Activated naive CD4-positive, alpha-beta T cell treated with anti-CD3 and anti-CD28 coated beads, Interleukin-2, amount 10 ng/mL, durations not matched to agents 7 days and 5 days (primary cell): ENCODE results near the gene AJM1.

Source experiments
- CTCF ChIA-PET: fragments of 350-600 bp; sonication (Branson Sonifier 250); formaldehyde crosslinking; loops from one replicate; lab custom pipeline; 2021; ENCODE audit warnings: antibody characterized with exemption; lab: Charles Lee
- DNase-seq: peaks from one replicate; pipeline ENCODE4 v3.0.0-alpha.2; 2020
- H3K27ac Mint-ChIP-seq: one replicate; pipeline ENCODE4 v1.8.0; 2021; ENCODE audit warnings: mild to moderate bottlenecking, moderate library complexity, mixed read lengths
- H3K27me3 Mint-ChIP-seq: one replicate; pipeline ENCODE4 v1.8.0; 2021; ENCODE audit warnings: mild to moderate bottlenecking, mixed read lengths
- H3K36me3 Mint-ChIP-seq: one replicate; pipeline ENCODE4 v1.8.0; 2021; ENCODE audit warnings: mixed read lengths
- H3K4me1 Mint-ChIP-seq: one replicate; pipeline ENCODE4 v1.8.0; 2021; ENCODE audit warnings: mixed read lengths
- H3K4me3 Mint-ChIP-seq: one replicate; pipeline ENCODE4 v1.8.0; 2021; ENCODE audit warnings: mild to moderate bottlenecking, moderate library complexity, mixed read lengths
- H3K9me3 Mint-ChIP-seq: one replicate; pipeline ENCODE4 v1.8.0; 2021; ENCODE audit warnings: mixed read lengths

The AJM1 gene

DNA sequence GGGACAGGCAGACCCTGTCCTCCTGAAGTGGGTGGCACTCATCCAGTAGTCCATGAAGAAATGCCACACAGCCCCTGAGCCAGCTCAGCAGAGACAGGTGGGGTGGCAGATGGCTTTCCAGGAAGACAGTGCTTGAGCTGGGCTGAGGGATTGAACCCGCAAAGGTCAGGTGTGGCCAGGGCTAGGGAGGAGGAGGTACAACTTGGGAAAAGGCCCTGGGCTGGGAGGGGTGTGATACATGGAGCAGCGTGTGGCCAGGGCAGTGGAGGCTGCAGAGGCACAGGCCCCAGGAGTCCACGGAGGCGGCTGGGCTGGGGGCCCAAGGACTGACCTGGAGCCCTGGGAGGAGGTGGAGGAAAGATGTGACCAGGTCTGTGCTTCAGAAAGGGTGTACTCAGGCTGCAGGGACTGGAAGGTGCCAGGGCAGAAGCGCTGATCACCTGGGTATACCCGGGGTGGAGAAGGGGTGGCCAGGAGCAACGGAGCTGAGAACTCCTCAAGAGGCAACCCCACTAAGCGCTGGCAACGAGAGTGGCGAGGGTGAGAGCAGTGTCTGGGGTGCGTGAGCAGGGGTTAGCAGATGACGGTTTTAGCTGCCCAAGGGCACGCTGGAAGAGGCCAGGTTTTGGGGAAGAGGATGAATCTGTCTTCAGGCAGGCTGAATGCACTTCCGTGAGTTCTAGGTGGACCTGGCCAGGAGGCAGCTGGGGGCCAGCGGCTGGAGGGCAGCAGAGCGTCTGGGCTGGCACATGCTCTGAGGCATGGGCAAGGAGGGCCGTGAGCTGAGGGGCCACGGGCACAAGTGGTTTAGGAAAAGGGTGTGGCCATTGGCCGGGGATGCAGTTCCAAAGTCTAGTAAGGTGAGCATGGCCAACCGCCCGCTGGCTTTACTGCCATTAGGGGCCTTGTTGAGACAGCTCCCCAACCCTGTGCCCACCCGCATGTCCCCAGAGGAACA, 38.4 kb upstream of the AJM1 start:
- Mint-ChIP-seq H3K36me3 (peaks cover 2% of the 10 kb centered on the region), H3K9me3 (no peaks in the 10 kb centered on the region), H3K4me3 (peak overlapping the region; percentile 21), H3K4me1 (peaks cover 40% of the 10 kb centered on the region), H3K27ac (no peak overlapping the region), H3K27me3 (peaks cover 38% of the 10 kb centered on the region)
- no peak for DNase-seq
- CTCF ChIA-PET, result interaction anchor here (1.0 to 6.7 kb wide), 2 partner anchors 10 to 80 kb away, joined by 3 to 29 read pairs; no protein-coding TSS in a partner anchor

GRCh38 chr9:136804509-136805206, 37.6 kb upstream of the AJM1 start:
- Mint-ChIP-seq H3K27me3 (peaks cover 30% of the 10 kb centered on the region), H3K4me1 (peaks cover 48% of the 10 kb centered on the region), H3K36me3 (peaks cover 9% of the 10 kb centered on the region), H3K9me3 (no peaks in the 10 kb centered on the region), H3K27ac (no peak overlapping the region), H3K4me3 (no peak overlapping the region)
- no peak for DNase-seq
- CTCF ChIA-PET, result interaction anchor here (6.7 kb wide), 1 partner anchor 11 kb away, joined by 29 read pairs; no protein-coding TSS in a partner anchor

GRCh38 chr9:136805207-136805740, 37.0 kb upstream of the AJM1 start:
- Mint-ChIP-seq H3K4me3 (peak overlapping the region; percentile 54), H3K27me3 (peaks cover 24% of the 10 kb centered on the region), H3K36me3 (peaks cover 14% of the 10 kb centered on the region), H3K4me1 (peaks cover 50% of the 10 kb centered on the region), H3K27ac (no peak overlapping the region), H3K9me3 (no peaks in the 10 kb centered on the region)
- no peak for DNase-seq
- CTCF ChIA-PET, result interaction anchor here (6.7 kb wide), 1 partner anchor 12 kb away, joined by 29 read pairs; no protein-coding TSS in a partner anchor

- Mint-ChIP-seq H3K4me1 (peaks cover 50% of the 10 kb centered on the region), H3K27ac (no peak overlapping the region), H3K4me3 (peak overlapping the region; percentile 86), H3K9me3 (no peaks in the 10 kb centered on the region), H3K27me3 (peaks cover 16% of the 10 kb centered on the region), H3K36me3 (peaks cover 17% of the 10 kb centered on the region)
- DNase-seq, result no peak
- CTCF ChIA-PET, result interaction anchor here (6.7 kb wide), 1 partner anchor 13 kb away, joined by 29 read pairs; no protein-coding TSS in a partner anchor
These were observed 36.2 kb upstream of the AJM1 start for GRCh38 chr9:136806067-136806466.

DNA sequence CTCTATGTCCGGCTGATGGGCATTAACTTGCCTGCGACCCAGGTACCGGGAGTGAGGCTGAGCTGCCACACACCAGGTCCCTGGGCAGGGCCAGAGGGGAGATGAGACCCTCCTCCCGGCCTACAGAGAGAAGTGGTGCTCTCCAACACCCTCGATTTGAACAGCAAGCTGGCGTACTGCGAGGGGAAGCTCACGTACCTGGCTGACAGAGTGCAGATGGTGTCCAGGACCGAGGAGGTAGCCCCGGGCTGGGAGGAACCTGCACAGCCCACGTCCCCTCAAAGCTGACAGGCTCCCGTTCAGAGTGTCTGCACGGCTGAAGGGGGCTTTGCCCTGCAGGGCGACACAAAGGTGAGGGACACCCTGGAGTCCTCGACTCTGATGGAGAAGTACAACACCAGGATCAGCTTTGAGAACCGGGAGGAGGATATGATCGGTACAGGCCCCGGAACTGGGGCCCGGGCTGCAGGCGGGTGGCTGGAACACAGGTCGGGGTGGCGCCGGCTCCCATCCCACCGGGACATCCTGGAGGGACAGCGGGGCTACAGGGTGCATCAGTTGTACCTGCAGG, 35.6 kb upstream of the AJM1 start:
- DNase-seq, result no peak
- Mint-ChIP-seq H3K27ac (peak overlapping the region; percentile 85), H3K27me3 (peaks cover 9% of the 10 kb centered on the region), H3K4me3 (peak overlapping the region; percentile 86), H3K9me3 (no peaks in the 10 kb centered on the region), H3K4me1 (peaks cover 50% of the 10 kb centered on the region), H3K36me3 (peaks cover 17% of the 10 kb centered on the region)
- CTCF ChIA-PET, result interaction anchor here (6.7 kb wide), 1 partner anchor 13 kb away, joined by 29 read pairs; no protein-coding TSS in a partner anchor

DNA sequence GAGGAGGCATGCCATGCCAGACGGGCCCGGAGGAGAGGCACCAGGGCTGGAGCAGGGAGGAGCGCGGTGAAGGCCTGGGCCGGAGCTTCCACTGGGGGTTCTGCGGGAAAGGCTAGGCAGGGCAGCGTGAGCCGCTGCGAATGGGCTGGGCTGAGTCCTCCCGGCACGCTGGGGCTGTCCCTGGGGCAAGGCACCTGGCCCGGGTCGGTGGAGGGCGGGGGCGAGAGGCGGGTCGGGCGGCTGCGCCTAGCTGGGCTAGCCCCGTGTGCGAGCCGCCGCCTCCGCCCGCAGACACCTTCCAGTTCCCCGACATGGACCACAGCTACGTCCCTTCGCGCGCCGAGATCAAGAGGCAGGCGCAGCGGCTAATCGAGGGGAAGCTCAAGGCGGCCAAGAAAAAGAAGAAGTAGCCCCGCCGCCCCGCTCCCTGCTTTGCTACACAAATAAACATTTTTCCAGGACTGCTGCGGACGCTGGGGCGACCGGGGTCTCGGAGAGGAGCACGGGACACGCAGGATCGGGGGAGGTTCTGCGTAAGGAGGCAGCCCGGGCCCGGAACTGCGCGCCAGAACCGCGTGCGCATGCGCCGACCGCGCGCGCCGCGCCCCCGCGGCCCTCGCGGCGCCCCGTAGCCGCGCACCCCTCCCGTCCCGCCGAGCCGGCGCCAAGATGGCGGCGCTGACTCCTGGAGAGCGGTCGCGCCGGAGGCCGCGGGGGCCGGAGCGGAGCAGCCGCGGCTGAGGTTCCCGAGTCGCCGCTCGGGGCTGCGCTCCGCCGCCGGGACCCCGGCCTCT, 34.8 kb upstream of the AJM1 start, which contains the start of gene RABL6:
Gene RABL6, plus strand, starts transcription at position 668 of the 794 bp plus-strand sequence. CDS start 249 bp downstream, outside the sequence.
- H3K9me3 Mint-ChIP-seq, result no peaks in the 10 kb centered on the region
- peak within 1 kb of the TSS; percentile 85 for H3K27ac Mint-ChIP-seq
- CTCF ChIA-PET, result interaction anchor here (3.6 to 6.7 kb wide), 2 partner anchors 14 to 35 kb away, joined by 15 to 29 read pairs; partner anchors contain the start of gene AJM1
- peak within 1 kb of the TSS; percentile 86 for H3K4me3 Mint-ChIP-seq
- peaks cover 52% of the 10 kb centered on the region for H3K4me1 Mint-ChIP-seq
- H3K27me3 Mint-ChIP-seq, result peaks cover 2% of the 10 kb centered on the region
- peak; percentile 83 for DNase-seq
- peaks cover 17% of the 10 kb centered on the region for H3K36me3 Mint-ChIP-seq

GRCh38 chr9:136808075-136808805, 34.0 kb upstream of the AJM1 start:
- H3K4me1 Mint-ChIP-seq, result peaks cover 60% of the 10 kb centered on the region
- H3K27ac Mint-ChIP-seq, result peak overlapping the region; percentile 72
- no peaks in the 10 kb centered on the region for H3K9me3 Mint-ChIP-seq
- peak; percentile 60 for DNase-seq
- peaks cover 24% of the 10 kb centered on the region for H3K36me3 Mint-ChIP-seq
- no peaks in the 10 kb centered on the region for H3K27me3 Mint-ChIP-seq
- CTCF ChIA-PET, result interaction anchor here (1.3 to 6.7 kb wide), 3 partner anchors 15 to 34 kb away, joined by 3 to 29 read pairs (median 15); partner anchors contain the start of gene AJM1
- peak overlapping the region; percentile 75 for H3K4me3 Mint-ChIP-seq

- no peaks in the 10 kb centered on the region for H3K9me3 Mint-ChIP-seq
- H3K27ac Mint-ChIP-seq, result peak overlapping the region; percentile 50
- H3K4me3 Mint-ChIP-seq, result peak overlapping the region; percentile 66
- peaks cover 65% of the 10 kb centered on the region for H3K4me1 Mint-ChIP-seq
- DNase-seq, result no peak
- peaks cover 29% of the 10 kb centered on the region for H3K36me3 Mint-ChIP-seq
- CTCF ChIA-PET, result interaction anchor here (0.8 to 6.7 kb wide), 4 partner anchors 15 to 246 kb away, joined by 3 to 29 read pairs (median 9); partner anchors contain the start of gene AJM1
- H3K27me3 Mint-ChIP-seq, result no peaks in the 10 kb centered on the region
These were observed 33.5 kb upstream of the AJM1 start for GRCh38 chr9:136808806-136809158.

DNA sequence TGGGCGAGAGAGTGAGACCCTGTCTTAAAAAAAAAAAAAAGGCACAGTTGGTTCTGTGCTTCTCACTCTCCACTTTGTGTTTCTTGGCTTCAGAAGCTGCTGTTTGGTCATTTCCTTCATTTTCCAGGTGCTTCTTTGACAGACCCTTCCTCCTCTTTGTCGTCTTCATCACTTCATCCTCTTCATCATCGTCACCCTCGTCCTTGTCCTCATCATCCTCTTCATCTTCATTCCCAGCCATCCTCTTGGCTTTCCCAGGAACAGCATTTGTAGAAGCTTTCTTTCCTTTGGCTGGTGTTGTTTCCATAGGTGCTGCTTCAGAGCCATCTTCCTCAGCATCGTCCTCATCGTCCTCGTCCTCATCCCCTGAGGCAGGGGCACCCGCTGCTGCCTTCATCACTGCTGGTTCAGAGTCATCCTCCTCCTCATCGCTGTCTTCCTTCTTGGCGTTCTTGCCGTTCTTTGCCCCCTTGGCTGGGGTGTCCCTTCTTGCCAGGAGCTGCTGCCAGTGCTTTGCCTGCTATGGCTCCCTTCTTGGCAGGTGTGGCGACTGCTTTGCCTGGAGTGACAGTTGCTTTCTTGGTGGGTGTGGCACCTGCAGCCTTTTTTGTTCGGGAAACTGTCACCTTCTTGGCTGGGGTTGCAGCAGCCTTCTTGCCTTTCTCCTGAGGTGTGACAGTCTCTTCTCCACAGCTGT, 27.4 kb upstream of the AJM1 start:
- Mint-ChIP-seq H3K27ac (peak overlapping the region; percentile 45), H3K9me3 (no peaks in the 10 kb centered on the region), H3K27me3 (no peaks in the 10 kb centered on the region), H3K4me3 (no peak overlapping the region), H3K36me3 (peaks cover 41% of the 10 kb centered on the region), H3K4me1 (peaks cover 47% of the 10 kb centered on the region)
- CTCF ChIA-PET, result interaction anchor here (1.2 to 1.3 kb wide), 2 partner anchors 27 to 220 kb away, joined by 3 to 4 read pairs; no protein-coding TSS in a partner anchor
- DNase-seq, result no peak

DNA sequence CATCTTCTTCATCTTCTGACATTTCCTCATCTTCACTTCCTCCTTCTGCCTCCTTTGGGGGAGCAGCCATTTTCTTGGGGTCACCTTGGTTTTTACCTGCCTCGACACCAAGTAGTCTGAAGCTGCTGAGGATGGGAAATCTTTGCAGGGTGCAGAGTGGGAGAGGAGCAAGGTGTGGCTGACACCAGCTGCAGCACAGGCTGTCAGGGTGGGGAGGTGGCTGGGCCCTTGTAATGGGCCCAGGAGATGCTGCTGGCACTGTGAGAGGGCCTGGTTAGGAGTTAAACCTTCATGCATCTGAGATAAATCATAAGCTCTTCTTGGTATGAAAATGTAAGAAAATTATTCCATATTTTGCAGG, 26.9 kb upstream of the AJM1 start:
- CTCF ChIA-PET, result interaction anchor here (0.6 to 1.3 kb wide), 2 partner anchors 182 to 220 kb away, joined by 3 to 4 read pairs; no protein-coding TSS in a partner anchor
- H3K4me1 Mint-ChIP-seq, result peaks cover 41% of the 10 kb centered on the region
- peak overlapping the region; percentile 45 for H3K27ac Mint-ChIP-seq
- DNase-seq, result no peak
- no peak overlapping the region for H3K4me3 Mint-ChIP-seq
- H3K27me3 Mint-ChIP-seq, result no peaks in the 10 kb centered on the region
- H3K36me3 Mint-ChIP-seq, result peaks cover 37% of the 10 kb centered on the region
- no peaks in the 10 kb centered on the region for H3K9me3 Mint-ChIP-seq

DNA sequence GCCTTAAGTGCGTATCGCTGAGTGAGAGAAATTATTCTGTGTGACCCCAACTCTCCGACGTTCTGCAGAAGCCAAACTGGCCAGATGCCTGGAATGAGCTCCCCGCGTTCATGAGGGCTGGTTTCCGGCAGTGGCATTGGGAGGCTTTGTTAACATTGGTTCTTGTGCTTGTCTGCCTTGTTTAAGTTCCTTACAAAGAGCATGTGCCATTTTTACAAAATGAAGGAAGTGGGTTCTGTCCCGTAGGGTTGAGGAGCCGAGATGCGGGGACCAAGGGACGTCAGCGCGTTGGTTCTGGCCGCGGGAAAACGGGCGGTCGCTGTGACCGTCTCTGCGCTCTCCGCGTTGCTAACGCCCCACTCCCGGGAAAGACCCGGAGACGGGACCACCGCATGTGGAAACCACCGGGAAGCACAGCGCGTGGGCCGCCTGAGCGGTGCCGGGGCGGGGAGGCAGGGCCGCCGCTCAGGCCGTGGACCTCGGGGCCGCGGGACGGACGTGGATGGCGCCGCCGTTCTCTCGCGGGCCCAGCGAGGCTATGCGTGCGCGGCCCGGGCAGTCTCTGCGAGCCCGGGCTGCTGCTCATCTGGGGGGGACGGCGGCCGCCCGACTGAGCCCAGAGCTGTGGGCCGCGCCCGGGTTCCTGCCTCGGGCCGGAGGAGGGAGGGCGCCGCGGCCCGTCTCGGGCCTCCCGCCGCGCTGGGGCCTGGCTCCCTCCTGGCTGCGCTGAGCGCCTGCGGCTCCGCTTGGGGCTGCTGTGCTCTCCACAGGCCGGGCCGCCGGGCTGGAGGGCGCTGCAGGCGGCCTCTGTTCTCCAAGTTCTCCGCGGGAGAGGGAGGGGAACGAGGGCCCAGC, 21.1 kb upstream of the AJM1 start:
- H3K4me3 Mint-ChIP-seq, result no peak overlapping the region

More for the DNA sequence above, 21.1 kb upstream of the AJM1 start:
- H3K27ac Mint-ChIP-seq, result no peak overlapping the region
- peaks cover 16% of the 10 kb centered on the region for H3K36me3 Mint-ChIP-seq
- CTCF ChIA-PET, result interaction anchor here (1.7 kb wide), 1 partner anchor 21 kb away, joined by 5 read pairs; the partner anchor contains the start of gene AJM1
- H3K4me1 Mint-ChIP-seq, result peaks cover 6% of the 10 kb centered on the region
- H3K27me3 Mint-ChIP-seq, result peaks cover 3% of the 10 kb centered on the region
- H3K9me3 Mint-ChIP-seq, result no peaks in the 10 kb centered on the region
- no peak for DNase-seq
